Erythroblast (primary cell): ENCODE measurements around the gene FRYL.
"Not testable (repeated sequence)": the region's sequence is repeated elsewhere in the genome, so short reads cannot be mapped to it uniquely, and the experiment has no call there.

ENCODE experiments used
- GATA1 ChIP-seq: IDR thresholded peaks from 2 replicates; pipeline ENCODE4 v1.6.1; 2011; ENCODE audit warnings: low read depth, mild to moderate bottlenecking, control low read depth, low read length, moderate library complexity
- POLR2A ChIP-seq: IDR thresholded peaks from 2 replicates; pipeline ENCODE4 v1.6.1; 2011; ENCODE audit warnings: mild to moderate bottlenecking, low read length

DNA sequence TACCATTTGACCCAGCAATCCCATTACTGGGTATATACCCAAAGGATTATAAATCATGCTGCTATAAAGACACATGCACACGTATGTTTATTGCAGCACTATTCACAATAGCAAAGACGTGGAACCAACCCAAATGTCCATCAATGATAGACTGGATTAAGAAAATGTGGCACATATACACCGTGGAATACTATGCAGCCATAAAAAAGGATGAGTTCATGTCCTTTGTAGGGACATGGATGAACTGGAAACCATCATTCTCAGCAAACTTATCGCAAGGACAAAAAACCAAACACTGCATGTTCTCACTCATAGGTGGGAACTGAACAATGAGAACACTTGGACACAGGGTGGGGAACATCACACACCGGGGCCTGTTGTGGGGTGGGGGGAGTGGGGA, 34.9 kb downstream of the FRYL start:
- TF ChIP-seq POLR2A, GATA1: not testable (repeated sequence)
